Gastroesophageal sphincter (tissue), 3 donors: ENCODE results near the gene SPA17.

Experiments used
- CTCF ChIP-seq, 4 experiments: fragments of 200-600 bp in 2 of 4; fragments of 450-650 bp in 2 of 4; sonication (generic) in 1 of 4; IDR thresholded peaks; one replicate each; pipeline ENCODE4 v1.5.1; 2017 to 2019; ENCODE audit warnings: antibody characterized with exemption in 4 of 4, mild to moderate bottlenecking in 2 of 4, moderate library complexity in 2 of 4
- POLR2A ChIP-seq, 2 donors: fragments of 450-650 bp; IDR thresholded peaks; one replicate each; pipeline ENCODE4 v1.6.1; 2017; ENCODE audit warnings: antibody characterized with exemption in 2 of 2, mild to moderate bottlenecking in 2 of 2, moderate library complexity in 1 of 2
- POLR2AphosphoS5 ChIP-seq: sonication (generic); formaldehyde crosslinking; IDR thresholded peaks from one replicate; pipeline ENCODE4 v1.6.1; 2017; ENCODE audit warnings: antibody characterized with exemption

DNA sequence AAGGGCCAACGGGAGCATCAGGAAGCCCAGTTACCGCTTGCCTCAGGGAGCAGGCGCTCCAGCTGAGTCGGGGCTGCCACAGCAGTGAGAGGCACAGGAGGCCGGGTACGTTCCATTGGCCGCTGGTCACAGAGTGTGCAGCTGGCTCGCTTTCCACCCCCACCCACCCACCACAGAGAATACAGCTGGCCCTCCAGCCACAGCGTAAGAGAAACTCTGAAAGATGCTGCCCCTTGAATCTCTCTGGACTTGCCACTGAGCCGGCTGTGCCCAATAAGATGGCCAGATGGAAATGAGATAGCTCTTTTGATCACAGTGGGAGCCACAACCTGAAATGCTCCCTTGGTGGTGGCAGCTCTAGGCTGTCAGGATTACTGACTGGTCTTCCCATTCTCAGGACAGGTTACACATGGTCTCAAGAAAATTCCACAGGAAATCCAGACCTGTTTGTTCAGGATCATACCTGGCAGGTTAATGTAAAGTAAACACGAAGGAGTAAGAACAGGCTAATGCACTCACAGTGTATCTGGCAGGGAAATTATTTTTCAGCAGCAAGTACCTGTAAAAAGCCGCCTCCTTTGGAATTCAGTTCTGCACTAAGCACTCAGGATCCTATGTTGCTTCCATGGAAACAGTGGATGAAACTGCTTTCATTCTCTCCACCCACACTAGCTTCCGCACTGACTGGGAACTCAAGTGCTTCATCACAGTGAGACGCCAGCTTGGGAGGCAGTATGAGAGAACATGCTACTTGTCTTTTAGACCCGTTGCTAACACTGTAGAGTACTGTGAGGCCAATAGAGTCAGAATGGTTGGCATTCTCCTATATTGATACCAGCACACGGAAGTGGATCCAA, 16.7 kb upstream of the SPA17 start:
- no peak for TF ChIP-seq CTCF (IDR thresholded peaks at IDR 0.05)
- no peak for TF ChIP-seq POLR2A (IDR thresholded peaks at IDR 0.05)
- no peak for TF ChIP-seq POLR2AphosphoS5
